K562 (cell line): ENCODE measurements around the gene SNU13. TPM values are rescaled to one million over a fixed set of nuclear protein-coding genes. Genes with fewer than 3 reads are reported as not detected.

Source experiments
- ATF7 ChIP-seq: fragments of 450-650 bp; IDR thresholded peaks from 2 replicates; pipeline ENCODE4 v1.7.1; 2014; ENCODE audit warnings: mild to moderate bottlenecking, moderate library complexity
- BDP1 ChIP-seq: IDR thresholded peaks from 3 replicates; pipeline ENCODE4 v1.6.1; 2011; ENCODE audit not compliant: insufficient read length, insufficient read depth
- CBFA2T2 ChIP-seq: fragments of 450-650 bp; conservative IDR thresholded peaks from 2 replicates; pipeline ENCODE4 v1.6.1; 2017; ENCODE audit warnings: mild to moderate bottlenecking
- CBFA2T3 ChIP-seq: fragments of 450-650 bp; IDR thresholded peaks from 2 replicates; pipeline ENCODE4 v1.6.1; 2017
- E2F5 ChIP-seq: sonication (generic); formaldehyde crosslinking; IDR thresholded peaks from 2 replicates; pipeline ENCODE4 v1.8.0; 2022; ENCODE audit warnings: mild to moderate bottlenecking, missing genetic modification reagents
- HINFP ChIP-seq: fragments of 450-650 bp; conservative IDR thresholded peaks from 2 replicates; pipeline ENCODE4 v1.6.1; 2016; ENCODE audit warnings: missing genetic modification characterization, low read depth, mild to moderate bottlenecking, control low read depth, missing compliant biosample characterization
- HOMEZ ChIP-seq: fragments of 250-450 bp; sonication (Bioruptor Pico); IDR thresholded peaks from 2 replicates; pipeline ENCODE4 v1.4.0; 2020; ENCODE audit warnings: mild to moderate bottlenecking, moderate library complexity
- MAX ChIP-seq: sonication (generic); formaldehyde crosslinking; IDR thresholded peaks from 2 replicates; pipeline ENCODE4 v1.9.0; 2022; ENCODE audit warnings: mild to moderate bottlenecking, missing genetic modification reagents
- MECOM ChIP-seq: fragments of 250-450 bp; sonication (Bioruptor Pico); IDR thresholded peaks from 2 replicates; pipeline ENCODE4 v1.8.0; 2022; ENCODE audit warnings: inconsistent platforms
- NCOA1 ChIP-seq: fragments of 450-650 bp; IDR thresholded peaks from 2 replicates; pipeline ENCODE4 v1.6.1; 2016; ENCODE audit warnings: low read depth
- NFRKB ChIP-seq: fragments of 450-650 bp; IDR thresholded peaks from 2 replicates; pipeline ENCODE4 v1.6.1; 2016; ENCODE audit warnings: low read depth
- POLR2AphosphoS2 ChIP-seq: IDR thresholded peaks from 2 replicates; pipeline ENCODE4 v1.6.1; 2012; ENCODE audit warnings: low read length, improper control_type of control experiment
- POU5F1 ChIP-seq: fragments of 150-350 bp; IDR thresholded peaks from 2 replicates; pipeline ENCODE4 v1.6.1; 2014; ENCODE audit warnings: borderline replicate concordance, low read length, low read depth, mild to moderate bottlenecking; ENCODE audit not compliant: partially characterized antibody
- SAFB ChIP-seq: fragments of 200-400 bp; formaldehyde crosslinking; IDR thresholded peaks from 2 replicates; pipeline ENCODE4 v1.6.1; 2017; ENCODE audit warnings: low read depth, low read length, borderline replicate concordance
- SP2 ChIP-seq: IDR thresholded peaks from 2 replicates; pipeline ENCODE4 v1.6.1; 2011; ENCODE audit warnings: mild to moderate bottlenecking, low read depth, low read length, moderate library complexity; ENCODE audit not compliant: poor library complexity, severe bottlenecking; ENCODE audit errors: extremely low read depth
- TCF3 ChIP-seq: sonication (generic); formaldehyde crosslinking; IDR thresholded peaks from 2 replicates; pipeline ENCODE4 v1.4.0; 2020; ENCODE audit warnings: mild to moderate bottlenecking, missing genetic modification reagents
- TCFL5 ChIP-seq: fragments of 250-450 bp; sonication (Bioruptor Pico); conservative IDR thresholded peaks from 2 replicates; pipeline ENCODE4 v1.6.1; 2021; ENCODE audit warnings: mild to moderate bottlenecking, moderate library complexity, matching md5 sums
- TRIM25 ChIP-seq: fragments of 450-650 bp; IDR thresholded peaks from 2 replicates; pipeline ENCODE4 v1.7.0; 2016; ENCODE audit warnings: borderline replicate concordance
- ZNF184 ChIP-seq: sonication (generic); formaldehyde crosslinking; IDR thresholded peaks from 2 replicates; pipeline ENCODE4 v1.5.0; 2020; ENCODE audit warnings: missing genetic modification reagents
- ZNF23 ChIP-seq: fragments of 250-450 bp; sonication (Bioruptor Pico); IDR thresholded peaks from 2 replicates; pipeline ENCODE4 v1.4.0; 2020; ENCODE audit warnings: mild to moderate bottlenecking
- ZNF347 ChIP-seq: fragments of 450-650 bp; formaldehyde crosslinking; IDR thresholded peaks from 2 replicates; pipeline ENCODE4 v1.4.0; 2020; ENCODE audit warnings: low read depth, mild to moderate bottlenecking, moderate library complexity
- ZNF444 ChIP-seq: fragments of 250-450 bp; sonication (Bioruptor Pico); IDR thresholded peaks from 2 replicates; pipeline ENCODE4 v1.4.0; 2020; ENCODE audit warnings: mild to moderate bottlenecking, moderate library complexity
- ZNF589 ChIP-seq: fragments of 200-800 bp; sonication (Bioruptor generic); IDR thresholded peaks from 2 replicates; pipeline ENCODE4 v1.6.1; 2016; ENCODE audit warnings: low read depth, missing genetic modification characterization, missing compliant biosample characterization
- ZNF780A ChIP-seq: fragments of 250-450 bp; sonication (Bioruptor Pico); IDR thresholded peaks from 2 replicates; pipeline ENCODE4 v1.5.0; 2021; ENCODE audit warnings: mild to moderate bottlenecking
- polyA plus RNA-seq, 8 experiments: library from polyadenylated mRNA; depleted of rRNA in 4 of 8; stranded (reverse) in 5 of 8; unstranded in 3 of 8; fragments of >200 nt; fragmentation: Nextera tagmentation in 2 of 8; fragmentation: Illumina TruSeq in 1 of 8; extraction: Ambion mirVana in 2 of 8; extraction: Trizol in 1 of 8; gene quantifications; 2 replicates each; pipeline versions ENCODE4 v1.2.1 to v1.2.3, GENCODE V29; 2011 to 2014; ENCODE audit warnings: inconsistent platforms in 1 of 8, missing spikeins in 1 of 8
- total RNA-seq, 7 experiments: library from RNA; depleted of rRNA in 6 of 7; stranded (reverse); fragments of >200 nt in 6 of 7; fragmentation: Illumina TruSeq in 2 of 7; extraction: Trizol in 2 of 7; gene quantifications; 2 replicates each; pipeline versions ENCODE4 v1.2.1 to v1.2.3, GENCODE V29; 2011 to 2021; ENCODE audit warnings: low replicate concordance in 1 of 7

Gene SNU13
- total and polyA plus RNA-seq, 9 of the 15 experiments (the other 6 are each of a cell fraction or from before 2014, with no cell fraction given) = 185 to 981 (median 283) TPM

GRCh38 chr22:41688365-41689211 is at the start of gene SNU13 (continued):
- TF ChIP-seq ZNF589 (CRISPR knock-in tag) = no peak
- TF ChIP-seq ZNF184 = no peak
- no peak for TF ChIP-seq HOMEZ (CRISPR knock-in tag)
- TF ChIP-seq TCF3 = no peak
- TF ChIP-seq SP2 = no peak
- no peak for TF ChIP-seq ZNF347 (CRISPR knock-in tag)
- no peak for TF ChIP-seq BDP1
- peak; percentile 67; the same call in 1 of the 2 replicates for TF ChIP-seq NFRKB
- TF ChIP-seq ZNF444 (CRISPR knock-in tag) = no peak
- no peak for TF ChIP-seq ZNF780A (CRISPR knock-in tag)
- TF ChIP-seq CBFA2T2 = no peak
- TF ChIP-seq TCFL5 (CRISPR knock-in tag) = no peak
- peak; percentile 31; the same call in 1 of the 2 replicates for TF ChIP-seq NCOA1
- TF ChIP-seq MECOM (CRISPR knock-in tag) = no peak
- no peak for TF ChIP-seq SAFB
- TF ChIP-seq POLR2AphosphoS2 = no peak
- TF ChIP-seq ATF7 = peak; percentile 79
- no peak for TF ChIP-seq HINFP (tag)
- no peak for TF ChIP-seq CBFA2T3
- TF ChIP-seq E2F5 (CRISPR knock-in tag) = no peak
- TF ChIP-seq TRIM25 = no peak
- no peak for TF ChIP-seq ZNF23 (CRISPR knock-in tag)
- TF ChIP-seq MAX = peak; percentile 71
- TF ChIP-seq POU5F1 = no peak
